ENCODE data around the gene ZNF80. TPM values are rescaled to one million over a fixed set of nuclear protein-coding genes. Genes with fewer than 3 reads are reported as not detected.

ZNF80 gene
- total RNA-seq, 1 donor from 2014 or later = not detected

- Mint-ChIP-seq H3K9me3 (ENCODE audit: unreplicated experiment) (no peaks in the 10 kb centered on the region), H3K36me3 (ENCODE audit: low read depth, unreplicated experiment) (no peaks in the 10 kb centered on the region), H3K4me3 (ENCODE audit: unreplicated experiment) (no peak overlapping the region), H3K4me1 (ENCODE audit: unreplicated experiment) (no peaks in the 10 kb centered on the region), H3K27ac (ENCODE audit: unreplicated experiment) (no peak overlapping the region), H3K27me3 (ENCODE audit: unreplicated experiment) (no peaks in the 10 kb centered on the region)
- no peak for DNase-seq (ENCODE audit: low spot score)
- TF ChIP-seq CTCF (IDR thresholded peaks at IDR 0.05; ENCODE audit: unreplicated experiment) = no peak
Observed at GRCh38 chr3:114194750-114195149, 42.6 kb downstream of the ZNF80 start.

GRCh38 chr3:114192136-114192535, 45.2 kb downstream of the ZNF80 start:
- Mint-ChIP-seq H3K4me3 (ENCODE audit: unreplicated experiment) (no peak overlapping the region), H3K4me1 (ENCODE audit: unreplicated experiment) (no peaks in the 10 kb centered on the region), H3K36me3 (ENCODE audit: low read depth, unreplicated experiment) (no peaks in the 10 kb centered on the region), H3K27me3 (ENCODE audit: unreplicated experiment) (no peaks in the 10 kb centered on the region), H3K27ac (ENCODE audit: unreplicated experiment) (no peak overlapping the region), H3K9me3 (ENCODE audit: unreplicated experiment) (no peaks in the 10 kb centered on the region)
- no peak for DNase-seq (ENCODE audit: low spot score)
- no peak for TF ChIP-seq CTCF (IDR thresholded peaks at IDR 0.05; ENCODE audit: unreplicated experiment)

GRCh38 chr3:114186501-114186900, 50.9 kb downstream of the ZNF80 start:
- H3K4me3 Mint-ChIP-seq (ENCODE audit: unreplicated experiment) = no peak overlapping the region
- peaks cover 5% of the 10 kb centered on the region for H3K36me3 Mint-ChIP-seq (ENCODE audit: low read depth, unreplicated experiment)
- no peaks in the 10 kb centered on the region for H3K4me1 Mint-ChIP-seq (ENCODE audit: unreplicated experiment)
- no peak for TF ChIP-seq CTCF (IDR thresholded peaks at IDR 0.05; ENCODE audit: unreplicated experiment)
- DNase-seq (ENCODE audit: low spot score) = no peak
- H3K27me3 Mint-ChIP-seq (ENCODE audit: unreplicated experiment) = no peaks in the 10 kb centered on the region
- H3K9me3 Mint-ChIP-seq (ENCODE audit: unreplicated experiment) = no peaks in the 10 kb centered on the region
- H3K27ac Mint-ChIP-seq (ENCODE audit: unreplicated experiment) = no peak overlapping the region

Other genes with a start within 250 kb of the ZNF80 start
- gene CCDC191, start 181.1 kb downstream of the ZNF80 start, total RNA-seq (ENCODE audit: unreplicated experiment) = 4.0 TPM
- 23.9 TPM for gene QTRT2, start 180.8 kb downstream of the ZNF80 start, total RNA-seq (ENCODE audit: unreplicated experiment)
- not detected for gene DRD3, start 58.5 kb downstream of the ZNF80 start, total RNA-seq (ENCODE audit: unreplicated experiment)
- not detected for gene TIGIT, start 56.5 kb upstream of the ZNF80 start, total RNA-seq (ENCODE audit: unreplicated experiment)

Measured in endothelial cell (in vitro differentiated cells).